GM12801 (cell line): Measurements from ENCODE around the gene TRPV6.

Source experiments
- CTCF ChIP-seq: IDR thresholded peaks from one replicate; pipeline ENCODE4 v1.5.1; 2011; ENCODE audit warnings: control low read depth; ENCODE audit not compliant: insufficient read length; ENCODE audit errors: extremely low read depth

Gene TRPV6

DNA sequence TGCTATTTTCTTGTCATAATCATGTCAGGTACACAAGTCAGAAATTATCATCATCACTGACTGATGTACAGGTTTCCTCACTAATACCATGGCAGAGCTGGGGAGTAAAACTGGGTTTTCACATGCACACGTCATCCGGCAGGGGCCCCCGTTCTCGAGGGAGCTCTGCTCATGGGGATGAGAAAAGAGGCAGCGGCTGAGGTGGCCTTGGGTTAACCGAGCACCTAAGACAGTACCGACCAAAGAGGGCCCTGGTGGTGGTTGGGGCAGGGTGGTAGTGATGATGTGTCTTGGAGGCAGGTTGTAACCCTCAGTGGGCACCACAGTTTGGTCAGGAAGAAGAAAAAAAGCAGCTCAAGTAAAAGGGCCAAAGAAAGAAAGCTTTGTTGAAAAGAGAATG, 12.1 kb upstream of the TRPV6 start:
- no peak for TF ChIP-seq CTCF

- TF ChIP-seq CTCF = no peak
Measured at GRCh38 chr7:142896741-142897379, 11.3 kb upstream of the TRPV6 start.

DNA sequence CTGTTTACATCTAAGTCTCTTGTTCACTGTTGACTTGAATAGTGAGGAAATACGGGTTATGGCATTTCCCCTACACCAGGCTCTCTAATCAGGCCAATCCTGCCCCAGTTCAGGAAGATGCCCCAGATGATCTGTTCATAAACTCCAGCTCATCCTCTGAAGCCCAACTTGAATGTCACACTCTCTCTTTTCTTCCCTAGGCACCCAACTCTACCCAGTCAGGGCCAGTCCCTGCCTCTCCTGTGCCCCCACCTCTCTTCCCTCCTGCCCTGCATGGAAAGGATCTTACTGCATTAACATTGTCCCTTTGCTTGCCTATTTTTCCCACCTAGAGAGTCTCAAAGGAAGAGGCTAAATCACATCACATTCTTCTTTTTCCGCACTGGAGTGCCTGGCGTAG, 10.6 kb upstream of the TRPV6 start:
- TF ChIP-seq CTCF = no peak

DNA sequence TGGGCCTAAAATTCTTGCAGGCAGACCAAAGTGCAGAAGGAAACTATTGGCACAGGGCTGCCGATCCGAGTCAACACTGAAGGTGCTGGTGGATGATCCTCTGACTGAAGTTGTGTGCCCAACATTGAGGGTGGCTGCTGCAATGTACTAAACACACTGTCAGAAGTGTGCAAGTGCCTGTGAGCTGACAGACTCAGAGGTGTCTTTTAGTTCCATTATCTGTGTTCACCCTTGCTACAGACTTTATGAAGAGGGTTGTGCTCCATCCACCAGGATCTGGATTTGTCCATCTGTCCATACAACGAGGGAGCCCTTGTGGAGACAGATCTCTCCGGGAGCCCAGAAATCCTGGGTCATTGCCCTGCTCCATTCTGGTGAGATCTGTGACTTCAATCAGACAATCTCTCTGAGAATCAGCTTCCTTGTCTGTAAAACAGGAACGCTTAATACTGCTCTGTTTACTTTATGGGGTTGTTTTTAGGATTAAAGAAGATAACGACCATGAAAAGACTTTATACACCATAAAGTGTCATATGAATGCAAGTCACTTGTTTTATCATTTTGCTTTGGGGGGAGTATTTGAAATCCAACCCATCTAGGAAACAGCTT, 9.5 kb upstream of the TRPV6 start:
- TF ChIP-seq CTCF = no peak

GRCh38 chr7:142894112-142894984, 8.8 kb upstream of the TRPV6 start:
- TF ChIP-seq CTCF = no peak

- TF ChIP-seq CTCF = no peak
Measured at GRCh38 chr7:142892951-142893350, 7.4 kb upstream of the TRPV6 start.

- TF ChIP-seq CTCF = no peak
Measured at GRCh38 chr7:142891490-142892082, 6.0 kb upstream of the TRPV6 start.
